Bone marrow (tissue), 2 donors: ENCODE measurements around the gene CWC22.
"Not testable (repeated sequence)": the region's sequence is repeated elsewhere in the genome, so short reads cannot be mapped to it uniquely, and the experiment has no call there.

Source experiments
- DNase-seq, 2 donors: peaks; one replicate each; lab custom pipeline; 2025; lab: John Stamatoyannopoulos, UW

The CWC22 gene

GRCh38 chr2:180006781-180007579 lies at the start of gene CWC22:
Gene CWC22 (minus strand): TSS chr2:180007297. CDS start chr2:179993341, 13,956 bp downstream.
- DNase-seq: peak; percentile 77 to 95

DNA sequence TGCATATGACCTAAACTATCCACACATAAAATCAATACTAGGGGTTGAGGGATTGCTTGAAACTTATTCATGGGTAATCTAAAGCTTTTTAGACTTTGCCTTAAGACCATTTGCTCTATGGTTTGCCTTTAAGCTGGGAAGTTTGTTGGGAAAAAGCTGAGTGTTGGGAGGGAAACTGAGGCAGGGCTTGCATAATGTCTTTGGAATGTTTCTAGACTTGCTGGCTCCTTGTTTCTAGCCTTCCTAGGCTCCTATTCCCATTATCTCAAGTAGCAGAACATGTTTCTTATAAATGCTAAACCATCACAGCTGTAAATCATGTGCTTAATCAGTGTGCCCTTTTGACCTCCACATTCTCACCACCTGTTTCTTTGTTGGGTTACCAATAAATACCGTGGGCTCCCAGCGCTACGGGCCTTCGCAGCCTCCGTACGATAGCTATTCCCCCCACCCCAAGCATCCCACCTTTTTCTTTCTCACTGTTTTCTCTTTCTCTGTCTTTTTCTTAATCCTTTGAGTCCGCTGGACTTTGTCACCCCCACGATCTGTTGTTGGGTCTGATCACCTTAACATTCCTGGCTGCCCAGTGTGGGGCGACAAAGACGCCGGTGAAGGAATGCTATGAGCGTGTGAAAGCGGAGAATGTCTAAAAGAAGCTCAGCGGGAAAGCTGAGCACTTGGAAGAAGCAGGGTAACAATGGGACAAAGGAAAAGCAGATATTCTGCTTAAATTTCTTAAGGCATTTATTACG lies 49.4 kb upstream of the CWC22 start:
- DNase-seq: no peak

DNA sequence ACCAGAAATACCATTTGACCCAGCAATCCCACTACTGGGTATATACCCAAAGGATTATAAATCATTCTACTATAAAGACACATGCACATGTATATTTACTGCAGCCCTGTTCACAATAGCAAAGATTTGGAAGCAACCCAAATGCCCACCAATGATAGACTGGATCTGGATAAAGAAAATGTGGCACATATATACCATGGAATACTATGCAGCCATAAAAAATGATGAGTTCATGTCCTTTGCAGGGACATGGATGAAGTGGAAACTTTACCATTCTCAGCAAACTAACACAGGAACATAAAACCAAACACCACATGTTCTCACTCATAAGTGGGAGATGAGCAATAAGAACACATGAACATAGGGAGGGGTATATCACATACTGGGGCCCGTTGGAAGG lies 47.5 kb upstream of the CWC22 start:
- DNase-seq: not testable (repeated sequence)

DNA sequence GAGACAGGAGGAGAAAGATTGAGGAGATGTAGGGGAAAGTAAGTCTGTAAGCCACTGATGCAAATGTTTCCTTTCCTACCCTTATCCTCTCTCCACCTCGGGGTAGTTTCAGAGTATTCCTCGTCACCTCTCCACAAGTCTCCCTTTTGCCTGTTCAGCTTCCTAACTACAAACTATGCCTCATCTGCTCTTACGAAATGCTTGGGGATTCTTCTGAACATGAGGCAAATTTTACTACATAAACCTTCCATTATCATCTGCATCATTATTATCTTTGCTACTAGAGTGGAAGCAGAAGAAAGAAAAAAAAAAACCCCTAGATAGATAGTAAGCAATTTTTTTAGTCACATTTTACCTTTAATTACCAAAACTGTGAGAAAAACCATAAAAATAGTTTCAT lies 43.1 kb upstream of the CWC22 start:
- DNase-seq: no peak

DNA sequence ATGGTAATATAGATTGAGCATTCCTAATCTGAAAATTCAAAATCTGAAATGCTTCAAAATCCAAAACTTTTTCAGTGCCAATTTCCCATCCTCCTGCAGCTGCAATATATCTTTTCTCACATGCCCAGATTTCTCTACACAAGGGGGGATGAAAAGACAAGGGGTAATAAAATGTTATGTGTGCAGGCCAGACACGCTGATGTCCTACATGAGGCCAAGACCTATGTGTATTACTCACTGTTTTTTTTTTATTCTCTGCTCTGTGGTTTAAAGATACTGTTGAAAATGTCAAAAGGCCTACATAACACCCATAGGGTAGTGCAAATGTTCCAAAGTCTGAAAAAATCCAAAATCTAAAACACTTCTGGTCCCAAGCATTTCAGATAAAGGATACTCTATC lies 41.2 kb upstream of the CWC22 start:
- no peak for DNase-seq

DNA sequence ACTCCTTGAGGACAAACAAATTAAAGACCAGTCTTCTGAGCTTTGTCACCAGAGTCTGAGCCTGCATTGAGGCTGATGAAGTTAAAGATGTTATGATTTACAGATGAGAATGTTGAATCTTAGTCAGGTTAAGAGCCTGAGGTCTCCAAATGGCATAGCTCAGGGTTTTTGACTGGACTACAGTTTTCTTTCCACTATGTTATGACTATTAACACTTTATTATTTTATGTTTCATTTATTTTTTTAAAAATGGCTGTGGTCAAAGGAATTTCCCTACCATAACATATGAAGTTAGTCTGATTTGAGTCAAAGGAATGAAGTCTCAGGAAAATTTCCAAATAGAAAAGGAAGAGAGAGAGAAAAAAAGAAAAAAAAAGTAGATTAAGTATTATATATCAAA lies 39.7 kb upstream of the CWC22 start:
- DNase-seq: no peak

GRCh38 chr2:180046202-180046601 lies 39.1 kb upstream of the CWC22 start:
- no peak for DNase-seq

DNA sequence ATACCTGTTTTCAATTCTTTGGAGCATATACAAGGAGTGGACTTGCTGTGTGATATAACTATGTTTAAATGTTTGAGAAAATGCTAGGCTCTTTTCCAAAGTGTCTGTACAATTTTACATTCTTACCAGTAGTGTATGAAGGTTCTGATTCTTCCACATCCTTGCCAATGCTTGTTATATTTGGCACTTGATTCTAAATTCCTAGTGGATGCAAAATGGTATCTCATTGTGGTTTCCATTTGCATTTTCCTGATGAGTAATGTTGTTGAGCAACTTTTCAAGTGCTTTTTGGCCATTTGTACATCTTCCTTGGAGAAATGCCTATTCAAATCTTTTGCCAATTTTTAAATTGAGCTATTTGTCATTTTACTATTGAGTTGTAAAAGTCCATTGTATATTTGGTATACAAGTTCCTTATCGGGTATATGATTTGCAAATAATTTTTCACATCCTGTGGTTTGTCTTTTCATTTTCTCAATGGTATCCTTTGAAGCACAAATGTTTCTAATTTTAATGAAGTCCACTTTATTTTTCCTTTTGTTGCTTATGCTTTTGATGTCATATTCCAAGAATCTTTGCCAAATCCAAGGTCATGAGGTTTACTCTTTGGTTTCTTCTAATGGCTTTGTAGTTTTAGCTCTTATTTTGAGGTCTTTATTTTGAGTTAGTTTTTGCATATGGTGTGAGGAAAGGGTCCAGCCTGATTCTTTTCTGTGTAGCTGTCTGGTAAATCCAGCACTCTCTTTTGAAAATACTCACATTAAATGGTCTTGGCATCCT lies 33.2 kb upstream of the CWC22 start:
- no peak for DNase-seq

DNA sequence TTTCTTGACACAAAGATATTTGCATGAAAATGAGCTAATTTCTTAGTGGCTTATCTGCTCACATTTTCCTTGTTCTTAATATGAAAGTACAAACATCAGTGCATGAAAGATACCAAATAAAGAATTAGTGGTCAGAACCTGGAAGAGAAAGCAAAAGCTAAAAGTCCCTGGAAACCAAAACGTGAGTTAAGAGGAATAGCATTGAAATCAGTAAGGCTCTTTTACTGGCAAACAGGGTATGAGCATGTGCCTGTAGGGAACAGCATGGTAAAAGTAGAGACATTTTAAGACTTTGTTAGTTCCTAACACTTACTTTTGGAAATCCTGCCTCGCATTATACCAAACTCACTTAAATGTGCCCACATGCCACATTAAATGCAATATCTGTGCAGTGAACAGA lies 31.9 kb upstream of the CWC22 start:
- no peak for DNase-seq

DNA sequence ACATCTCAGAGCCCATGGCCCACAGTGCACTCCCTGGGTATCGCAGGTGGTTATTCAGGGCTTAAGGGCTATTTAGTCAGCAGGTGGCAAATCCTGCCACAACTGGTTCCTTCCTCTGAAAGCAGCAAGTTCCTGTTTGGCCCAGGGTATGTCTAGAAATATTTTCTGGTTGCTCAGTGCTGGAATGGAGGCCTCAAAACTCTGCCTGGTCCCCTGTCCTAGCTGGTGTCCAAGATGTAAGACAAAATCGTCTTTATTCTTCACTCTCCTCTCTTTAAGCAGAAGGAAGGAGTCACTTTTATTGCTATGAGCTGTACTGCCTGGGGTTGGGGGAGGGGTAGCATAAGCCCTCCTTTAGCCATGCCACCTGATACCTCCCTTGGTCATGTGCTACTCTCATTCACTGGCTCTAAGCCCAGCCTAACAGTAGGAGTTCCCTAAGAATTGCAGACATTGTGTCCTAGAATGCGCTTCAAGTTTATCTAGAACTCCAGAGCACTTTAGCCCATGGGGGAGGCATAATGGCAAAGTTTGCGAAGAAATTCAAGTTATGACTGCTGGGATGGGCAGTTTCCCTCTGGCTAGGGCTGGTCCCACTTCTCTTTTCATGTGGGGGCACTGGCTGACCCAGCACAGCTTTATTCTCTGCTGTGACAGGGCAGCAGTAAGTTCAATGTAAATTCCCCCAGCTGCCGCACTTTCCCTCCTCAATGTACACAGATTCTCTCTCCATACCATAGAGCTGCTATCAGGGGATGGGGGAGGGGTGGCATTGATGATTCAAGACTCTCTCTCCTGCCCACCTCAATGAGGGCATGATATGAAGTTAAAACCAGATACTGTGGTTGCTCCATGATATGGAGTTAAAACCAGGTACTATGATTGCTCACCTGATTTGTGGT lies 27.1 kb upstream of the CWC22 start:
- no peak for DNase-seq

GRCh38 chr2:180029575-180029974 lies 22.5 kb upstream of the CWC22 start:
- DNase-seq: no peak

DNA sequence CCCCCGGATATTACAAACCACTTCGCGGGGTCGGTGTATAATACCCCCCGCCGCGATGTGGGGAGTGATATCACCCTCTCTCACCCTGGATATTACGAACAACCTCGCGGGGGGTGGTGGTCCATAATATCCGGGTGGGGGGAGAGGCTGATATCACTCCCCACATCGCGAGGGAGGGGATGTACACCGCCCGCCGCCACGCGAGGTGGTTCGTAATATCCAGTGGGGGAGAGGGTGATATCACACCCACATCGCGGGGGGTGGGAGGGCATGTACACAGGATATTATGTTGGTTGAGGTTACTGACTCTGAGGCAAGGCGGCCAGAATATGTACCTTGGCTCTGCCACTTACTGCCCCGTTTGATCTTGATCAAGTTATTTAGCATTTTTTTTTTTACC lies 14.8 kb upstream of the CWC22 start:
- no peak for DNase-seq

- no peak for DNase-seq
These were observed 10.7 kb upstream of the CWC22 start for GRCh38 chr2:180017784-180018183.

GRCh38 chr2:180016937-180017336 lies 9.8 kb upstream of the CWC22 start:
- DNase-seq: no peak

DNA sequence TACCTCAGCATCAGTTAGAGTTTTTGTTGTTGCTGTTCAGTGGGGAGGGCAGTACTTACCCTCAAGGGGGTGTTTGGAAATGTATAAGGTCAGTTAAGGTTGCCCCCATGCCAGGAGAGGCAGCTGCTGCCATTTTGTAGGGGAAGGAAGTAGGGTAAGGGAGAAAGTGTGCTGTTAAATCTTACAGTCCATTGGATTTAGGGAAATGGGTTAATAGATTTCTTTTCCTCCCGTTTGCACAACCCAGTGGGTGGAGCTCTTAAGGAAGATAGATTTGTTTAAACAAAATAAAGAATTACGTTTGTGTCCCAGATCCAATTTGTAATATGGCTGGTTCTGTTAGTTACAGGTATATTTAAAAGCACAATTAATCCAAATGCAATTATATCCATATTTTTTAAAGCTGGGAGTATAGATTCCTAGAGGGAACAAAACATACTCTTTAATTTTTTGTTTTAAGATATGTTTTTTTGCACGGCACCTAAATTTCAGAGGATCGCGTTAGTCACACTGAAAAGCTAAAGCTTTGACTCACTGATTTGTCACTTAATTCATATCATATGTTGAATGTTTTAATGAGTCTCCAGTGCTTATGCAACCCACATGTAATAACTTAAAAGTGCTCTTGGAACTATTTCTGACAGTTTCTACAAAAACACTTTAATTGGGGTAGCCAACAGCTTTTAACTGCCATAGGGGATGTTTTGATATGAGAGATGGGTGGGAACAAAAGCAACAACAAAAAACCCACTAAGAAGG lies 9.0 kb upstream of the CWC22 start:
- no peak for DNase-seq

DNA sequence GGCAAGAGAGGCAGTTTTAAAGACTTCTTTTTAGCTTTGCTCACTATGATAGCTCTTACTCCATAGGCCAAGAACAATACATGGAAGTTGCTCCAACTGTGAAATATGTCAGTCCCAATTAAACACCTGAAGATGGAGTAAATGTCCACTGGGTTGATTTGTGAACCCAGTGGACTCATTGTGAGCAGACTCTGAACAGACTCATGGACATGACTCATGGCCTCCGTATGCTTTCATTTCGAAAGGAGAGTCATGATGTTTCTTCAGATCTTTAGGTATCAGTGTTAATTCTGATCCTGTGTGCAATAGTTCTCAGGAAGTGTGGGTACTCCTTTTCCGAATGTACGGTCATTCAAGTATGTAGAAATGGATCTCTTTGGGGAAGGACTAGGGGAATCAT lies 5.4 kb upstream of the CWC22 start:
- no peak for DNase-seq

DNA sequence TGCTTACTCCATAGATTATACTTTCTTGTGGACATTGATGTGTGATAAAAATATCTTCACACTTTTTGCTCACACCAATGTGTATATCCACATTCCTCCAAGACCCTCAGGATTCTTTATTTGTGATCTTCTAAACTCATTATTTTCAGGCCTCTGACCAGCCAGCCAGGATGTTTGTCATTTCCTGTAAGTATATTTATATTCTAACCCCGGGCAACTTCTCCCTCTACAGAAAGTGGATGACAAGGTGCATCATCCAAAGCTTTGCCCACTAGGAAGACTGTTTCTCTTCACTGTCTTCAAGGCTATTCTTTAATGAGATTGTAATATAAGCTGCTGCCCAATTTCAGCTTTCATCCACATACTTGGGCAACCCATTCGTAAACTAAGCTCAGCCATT lies 3.6 kb upstream of the CWC22 start:
- DNase-seq: no peak

DNA sequence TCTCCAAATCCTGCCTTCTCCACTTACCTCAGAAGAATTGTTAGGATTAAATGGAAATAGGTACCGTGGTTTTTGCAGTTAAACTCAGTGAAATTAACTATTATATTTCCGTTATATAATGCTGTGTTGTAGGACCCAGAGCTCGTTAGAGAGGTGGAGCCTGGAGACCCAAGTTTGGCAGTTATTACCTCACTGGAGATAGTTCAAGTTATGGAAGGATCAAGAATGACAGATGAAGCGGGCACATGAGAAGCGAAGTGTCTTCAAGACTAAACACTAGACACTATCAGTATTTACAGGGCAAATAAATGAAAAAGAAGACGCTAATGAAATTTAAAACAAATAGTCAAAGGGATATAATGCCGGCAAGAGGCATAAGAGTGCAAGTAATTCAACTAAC lies 866 bp downstream of the CWC22 start:
- no peak for DNase-seq

- DNase-seq: not testable (repeated sequence)
These were observed 1.6 kb downstream of the CWC22 start for GRCh38 chr2:180005465-180005864.

GRCh38 chr2:180004731-180005130 lies 2.4 kb downstream of the CWC22 start:
- DNase-seq: no peak

- DNase-seq: no peak
These were observed 3.5 kb downstream of the CWC22 start for GRCh38 chr2:180003559-180003958.
